Panc1 (cell line): ENCODE measurements around the gene SEMG2.
A peak's percentile ranks its signal among the peaks of the same experiment; 100 is the strongest.

Experiments
- CTCF ChIP-seq: fragments of 450-650 bp; IDR thresholded peaks from 2 replicates; pipeline ENCODE4 v1.5.1; 2017; ENCODE audit warnings: mild to moderate bottlenecking
- SIN3A ChIP-seq: IDR thresholded peaks from 2 replicates; pipeline ENCODE4 v1.6.1; 2012; ENCODE audit warnings: low read depth, mild to moderate bottlenecking, low read length, moderate library complexity, borderline replicate concordance; ENCODE audit not compliant: insufficient read depth

GRCh38 chr20:45235995-45236394 is 14.8 kb downstream of the SEMG2 start:
- TF ChIP-seq CTCF (peak; percentile 67), SIN3A (no peak)
